T-cell (primary cell): ENCODE measurements around the gene AP1G2. TPM values are rescaled to one million over a fixed set of nuclear protein-coding genes. Genes with fewer than 3 reads are reported as not detected.

Source experiments
- ATAC-seq, 4 experiments: fragments of 200-7000 bp in 3 of 4; fragments of 150-1000 bp in 1 of 4; cut with Tn5 transposase; replicated peaks in 1 of 4; 1 replicate in 3 of 4; 2 replicates in 1 of 4; pipeline ENCODE4 v1.10.0; 2021; ENCODE audit warnings: moderate library complexity in 3 of 4, mild to moderate bottlenecking in 2 of 4, moderate number of reproducible peaks in 1 of 4
- CTCF ChIA-PET, 2 donors: fragments of 300-600 bp; sonication (Branson Sonifier 250); formaldehyde crosslinking; loops; one replicate each; lab custom pipeline; 2022; ENCODE audit warnings: antibody characterized with exemption in 2 of 2; lab: Charles Lee
- POLR2A ChIA-PET, 2 donors: fragments of 300-600 bp; sonication (Branson Sonifier 250); formaldehyde crosslinking; loops; one replicate each; lab custom pipeline; 2022; ENCODE audit warnings: antibody characterized with exemption in 2 of 2; lab: Charles Lee
- DNase-seq, 35 experiments: peaks; one replicate each; pipeline versions ENCODE4 v3.0.0 to v3.0.0-alpha.2; 2013 to 2023
- H3K27ac ChIP-seq: one replicate; pipeline ENCODE4 v1.5.1; 2013; ENCODE audit warnings: low read length
- H3K27me3 ChIP-seq, 2 experiments: replicated peaks in 1 of 2; 1 replicate in 1 of 2; 2 replicates in 1 of 2; pipeline versions ENCODE4 v1.6.1 to v1.7.0; 2013; ENCODE audit warnings: low read length in 1 of 2, mixed read lengths in 1 of 2; ENCODE audit not compliant: control insufficient read depth in 2 of 2, insufficient read depth in 2 of 2; ENCODE audit errors: extremely low read depth in 1 of 2
- H3K36me3 ChIP-seq, 2 donors: 1 replicate in 1 of 2; 2 replicates in 1 of 2; pipeline versions ENCODE4 v1.6.1 to v1.7.0; 2013; ENCODE audit warnings: low read length in 1 of 2; ENCODE audit not compliant: control insufficient read depth in 2 of 2, insufficient read depth in 1 of 2; ENCODE audit errors: extremely low read depth in 1 of 2
- H3K4me1 ChIP-seq, 2 experiments: 1 replicate in 1 of 2; 2 replicates in 1 of 2; pipeline versions ENCODE4 v1.6.1 to v1.7.0; 2013; ENCODE audit warnings: low read length in 2 of 2, mixed read lengths in 1 of 2; ENCODE audit not compliant: insufficient read depth in 2 of 2, control insufficient read depth in 1 of 2; ENCODE audit errors: extremely low read depth in 1 of 2
- H3K4me3 ChIP-seq, 2 donors: 1 replicate in 1 of 2; 2 replicates in 1 of 2; pipeline versions ENCODE4 v1.5.1 to v1.7.0; 2013; ENCODE audit warnings: mild to moderate bottlenecking in 2 of 2, low read length in 1 of 2, moderate library complexity in 1 of 2; ENCODE audit not compliant: control insufficient read depth in 1 of 2; ENCODE audit errors: extremely low read depth in 1 of 2
- H3K9me3 ChIP-seq: 2 replicates; pipeline ENCODE4 v1.7.0; 2013
- H3K27ac Mint-ChIP-seq, 2 donors: one replicate each; pipeline ENCODE4 v1.8.0; 2020 to 2021; ENCODE audit warnings: mild to moderate bottlenecking in 2 of 2, mixed read lengths in 2 of 2
- H3K27me3 Mint-ChIP-seq, 2 donors: one replicate each; pipeline ENCODE4 v1.8.0; 2021 to 2022; ENCODE audit warnings: mixed read lengths in 2 of 2
- H3K36me3 Mint-ChIP-seq: one replicate; pipeline ENCODE4 v1.8.0; 2021; ENCODE audit warnings: mixed read lengths
- H3K4me1 Mint-ChIP-seq, 3 donors: one replicate each; pipeline ENCODE4 v1.8.0; 2020 to 2022; ENCODE audit warnings: mixed read lengths in 3 of 3, mild to moderate bottlenecking in 1 of 3
- H3K4me3 Mint-ChIP-seq, 3 donors: one replicate each; pipeline ENCODE4 v1.8.0; 2020 to 2022; ENCODE audit warnings: mild to moderate bottlenecking in 3 of 3, mixed read lengths in 3 of 3, moderate library complexity in 3 of 3
- H3K9me3 Mint-ChIP-seq, 3 donors: one replicate each; pipeline ENCODE4 v1.8.0; 2020 to 2022; ENCODE audit warnings: mixed read lengths in 3 of 3
- WGBS: methylation state at CpG from one replicate; pipeline ENCODE4 v1.1.5; 2013; ENCODE audit warnings: missing lambda C conversion rate; ENCODE audit not compliant: insufficient coverage; 5-methylcytosine and 5-hydroxymethylcytosine counted together
- total RNA-seq, 35 experiments: library from RNA in 6 of 35; stranded (reverse) in 6 of 35; fragments of 120-200 nt in 1 of 35; gene quantifications; one replicate each; pipeline versions ENCODE4 v1.2.1 to v1.2.4 and lab custom pipeline; 2013 to 2026

AP1G2 gene
- total RNA-seq, 5 donors from 2014 or later (not counting 1 experiment from before 2014, with no cell fraction given), result 321 to 526 (median 484) TPM

GRCh38 chr14:23580948-23581281 lies 13.3 kb upstream of the AP1G2 start:
- Histone ChIP-seq H3K4me3 (no peak overlapping the region), H3K27ac (no peak overlapping the region), H3K4me1 (peaks cover 0 to 23% of the 10 kb centered on the region in 2 experiments), H3K9me3 (no peaks in the 10 kb centered on the region), H3K36me3 (no peaks in the 10 kb centered on the region), H3K27me3 (peaks cover 10 to 45% of the 10 kb centered on the region in 2 experiments)
- H3K27me3 Mint-ChIP-seq, result peaks cover 53 to 54% of the 10 kb centered on the region in 2 donors
- H3K4me3 Mint-ChIP-seq, result no peak overlapping the region
- H3K4me1 Mint-ChIP-seq, result peaks cover 15 to 20% (median 19%) of the 10 kb centered on the region in 3 donors
- POLR2A ChIA-PET, result interaction anchor here in 1 of 2 donors (0.6 kb wide), 1 partner anchor 507 kb away, joined by 4 read pairs; no protein-coding TSS in a partner anchor
- H3K9me3 Mint-ChIP-seq, result no peaks in the 10 kb centered on the region
- H3K36me3 Mint-ChIP-seq, result no peaks in the 10 kb centered on the region
- ATAC-seq, result no peak
- no peak overlapping the region for H3K27ac Mint-ChIP-seq
- CTCF ChIA-PET, result no interaction called here
- DNase-seq, result no peak
- no CpG with 5 or more reads among the region's 8 CpGs for WGBS

- POLR2A ChIA-PET, result no interaction called here
- H3K27me3 Mint-ChIP-seq, result peaks cover 48 to 52% of the 10 kb centered on the region in 2 donors
Measured at GRCh38 chr14:23580152-23580926, 12.7 kb upstream of the AP1G2 start.

GRCh38 chr14:23579739-23580138 lies 12.1 kb upstream of the AP1G2 start:
- H3K36me3 ChIP-seq, result no peaks in the 10 kb centered on the region
- peaks cover 16 to 52% of the 10 kb centered on the region in 2 experiments for H3K27me3 ChIP-seq
- Mint-ChIP-seq H3K4me1 (peaks cover 18 to 25% (median 19%) of the 10 kb centered on the region in 3 donors), H3K9me3 (no peaks in the 10 kb centered on the region), H3K27me3 (peaks cover 53 to 57% of the 10 kb centered on the region in 2 donors), H3K4me3 (no peak overlapping the region), H3K36me3 (peaks cover 3% of the 10 kb centered on the region), H3K27ac (no peak overlapping the region)
- no peak overlapping the region for H3K27ac ChIP-seq
- H3K4me3 ChIP-seq, result no peak overlapping the region
- ATAC-seq (no peak), DNase-seq (no peak)
- peaks cover 0 to 23% of the 10 kb centered on the region in 2 experiments for H3K4me1 ChIP-seq
- H3K9me3 ChIP-seq, result no peaks in the 10 kb centered on the region
- ChIA-PET POLR2A (no interaction called here), CTCF (interaction anchor here (1.0 to 1.1 kb wide), 2 partner anchors 9 to 11 kb away, joined by 3 to 7 read pairs; no protein-coding TSS in a partner anchor)

More at GRCh38 chr14:23580152-23580926, 12.7 kb upstream of the AP1G2 start:
- H3K4me3 Mint-ChIP-seq, result no peak overlapping the region
- peaks cover 16 to 21% (median 19%) of the 10 kb centered on the region in 3 donors for H3K4me1 Mint-ChIP-seq
- H3K4me3 ChIP-seq, result no peak overlapping the region
- no peak overlapping the region for H3K27ac Mint-ChIP-seq
- DNase-seq, result no peak
- 94% methylated on average over 15 of the region's 24 CpGs for WGBS
- ATAC-seq, result no peak
- no peaks in the 10 kb centered on the region for H3K9me3 ChIP-seq
- peaks cover 11 to 48% of the 10 kb centered on the region in 2 experiments for H3K27me3 ChIP-seq
- H3K4me1 ChIP-seq, result peaks cover 0 to 23% of the 10 kb centered on the region in 2 experiments
- H3K27ac ChIP-seq, result no peak overlapping the region
- CTCF ChIA-PET, result interaction anchor here in 1 of 2 donors (1.1 kb wide), 1 partner anchor 9 kb away, joined by 3 read pairs; no protein-coding TSS in a partner anchor
- H3K36me3 ChIP-seq, result no peaks in the 10 kb centered on the region
- H3K9me3 Mint-ChIP-seq, result no peaks in the 10 kb centered on the region
- no peaks in the 10 kb centered on the region for H3K36me3 Mint-ChIP-seq

- peaks cover 3% of the 10 kb centered on the region for H3K36me3 Mint-ChIP-seq
- Histone ChIP-seq H3K27me3 (peaks cover 16 to 55% of the 10 kb centered on the region in 2 experiments), H3K4me1 (peaks cover 0 to 23% of the 10 kb centered on the region in 2 experiments), H3K36me3 (no peaks in the 10 kb centered on the region), H3K27ac (no peak overlapping the region), H3K9me3 (no peaks in the 10 kb centered on the region), H3K4me3 (no peak overlapping the region)
- ATAC-seq, result no peak
- CTCF ChIA-PET, result interaction anchor here (1.0 to 1.1 kb wide), 2 partner anchors 10 to 11 kb away, joined by 3 to 7 read pairs; no protein-coding TSS in a partner anchor
- H3K27ac Mint-ChIP-seq, result no peak overlapping the region
- peaks cover 18 to 25% (median 19%) of the 10 kb centered on the region in 3 donors for H3K4me1 Mint-ChIP-seq
- 81% methylated on average over 2 of the region's 3 CpGs for WGBS
- H3K4me3 Mint-ChIP-seq, result peak overlapping the region in 1 of 3 donors; percentile 80
- POLR2A ChIA-PET, result no interaction called here
- no peak for DNase-seq
- H3K9me3 Mint-ChIP-seq, result no peaks in the 10 kb centered on the region
- peaks cover 53 to 56% of the 10 kb centered on the region in 2 donors for H3K27me3 Mint-ChIP-seq
Measured at GRCh38 chr14:23579311-23579630, 11.7 kb upstream of the AP1G2 start.

GRCh38 chr14:23578560-23579310 lies 11.1 kb upstream of the AP1G2 start, which contains the start of gene JPH4:
Gene JPH4, minus strand, starts transcription at chr14:23578790. Its CDS starts 1,337 bp downstream, at chr14:23577453.
- Histone ChIP-seq H3K27me3 (peaks cover 16 to 58% of the 10 kb centered on the region in 2 experiments), H3K9me3 (no peaks in the 10 kb centered on the region), H3K4me1 (peaks cover 0 to 23% of the 10 kb centered on the region in 2 experiments), H3K27ac (no peak within 1 kb of the TSS), H3K36me3 (no peaks in the 10 kb centered on the region), H3K4me3 (no peak within 1 kb of the TSS)
- peaks cover 18 to 25% (median 19%) of the 10 kb centered on the region in 3 donors for H3K4me1 Mint-ChIP-seq
- ChIA-PET POLR2A (interaction anchor here in 1 of 2 donors (0.7 kb wide), 1 partner anchor 635 kb away, joined by 4 read pairs; no protein-coding TSS in a partner anchor), CTCF (interaction anchor here (0.6 to 1.1 kb wide), 3 partner anchors 10 to 343 kb away, joined by 3 to 7 read pairs (median 7); no protein-coding TSS in a partner anchor)
- no peak within 1 kb of the TSS for H3K27ac Mint-ChIP-seq
- peaks cover 48 to 52% of the 10 kb centered on the region in 2 donors for H3K27me3 Mint-ChIP-seq
- H3K4me3 Mint-ChIP-seq, result peak within 1 kb of the TSS in 1 of 3 donors; percentile 80
- H3K36me3 Mint-ChIP-seq, result peaks cover 3% of the 10 kb centered on the region
- WGBS, result 44% methylated on average over 17 of the region's 18 CpGs
- ATAC-seq, result no peak
- no peaks in the 10 kb centered on the region for H3K9me3 Mint-ChIP-seq
- peak in 2 of 35 experiments; percentile 4 to 5 for DNase-seq
